ENCODE results near the gene HEPH. TPM values are rescaled to one million over a fixed set of nuclear protein-coding genes. Genes with fewer than 3 reads are reported as not detected.

Gene HEPH
- total RNA-seq, 2 experiments from 2014 or later: not detected

GRCh38 chrX:66162331-66162822 lies 1.7 kb upstream of the HEPH start:
- no peak overlapping the region for H3K27ac Mint-ChIP-seq
- Histone ChIP-seq H3K9me3 (ENCODE audit: control insufficient read depth in 1 of 2, insufficient read depth in 1 of 2, low read length in 2 of 2) (no peaks in the 10 kb centered on the region), H3K27ac (ENCODE audit: low read depth in 1 of 2, low read length in 2 of 2) (no peak overlapping the region), H3K27me3 (ENCODE audit: control insufficient read depth in 1 of 2, insufficient read depth in 2 of 2, low read length in 2 of 2) (no peaks in the 10 kb centered on the region), H3K36me3 (ENCODE audit: insufficient read depth, low read length) (no peaks in the 10 kb centered on the region), H3K4me3 (ENCODE audit: low read length) (no peak overlapping the region), H3K4me1 (ENCODE audit: insufficient read depth, low read length) (no peaks in the 10 kb centered on the region)
- H3K9me3 Mint-ChIP-seq: no peaks in the 10 kb centered on the region
- TF ChIP-seq CTCF (IDR thresholded peaks at IDR 0.05): no peak
- DNase-seq (no peak), ATAC-seq (ENCODE audit: poor library complexity) (no peak)
- H3K36me3 Mint-ChIP-seq (ENCODE audit: low read depth): no peaks in the 10 kb centered on the region
- ChIA-PET POLR2A (no interaction called here), CTCF (no interaction called here)
- no peak overlapping the region for H3K4me3 Mint-ChIP-seq
- H3K27me3 Mint-ChIP-seq: no peaks in the 10 kb centered on the region
- intact Hi-C loops (cut with DNase I, micrococcal nuclease): no loop called here
- no peaks in the 10 kb centered on the region for H3K4me1 Mint-ChIP-seq (ENCODE audit: low read depth)

- H3K4me1 ChIP-seq (ENCODE audit: insufficient read depth, low read length): no peaks in the 10 kb centered on the region
- H3K4me1 Mint-ChIP-seq (ENCODE audit: low read depth): no peaks in the 10 kb centered on the region
- CTCF ChIA-PET: no interaction called here
- no peaks in the 10 kb centered on the region for H3K9me3 ChIP-seq (ENCODE audit: control insufficient read depth in 1 of 2, insufficient read depth in 1 of 2, low read length in 2 of 2)
- intact Hi-C loops (cut with DNase I, micrococcal nuclease): no loop called here
- DNase-seq (no peak), ATAC-seq (ENCODE audit: poor library complexity) (no peak)
- no peaks in the 10 kb centered on the region for H3K9me3 Mint-ChIP-seq
- H3K27me3 ChIP-seq (ENCODE audit: control insufficient read depth in 1 of 2, insufficient read depth in 2 of 2, low read length in 2 of 2): no peaks in the 10 kb centered on the region
- H3K36me3 ChIP-seq (ENCODE audit: insufficient read depth, low read length): no peaks in the 10 kb centered on the region
- no peaks in the 10 kb centered on the region for H3K36me3 Mint-ChIP-seq (ENCODE audit: low read depth)
- no peak overlapping the region for H3K4me3 Mint-ChIP-seq
- H3K27ac Mint-ChIP-seq: no peak overlapping the region
- H3K27me3 Mint-ChIP-seq: no peaks in the 10 kb centered on the region
- TF ChIP-seq CTCF (IDR thresholded peaks at IDR 0.05): no peak
- POLR2A ChIA-PET: no interaction called here
- H3K4me3 ChIP-seq (ENCODE audit: low read length): no peak overlapping the region
- H3K27ac ChIP-seq (ENCODE audit: low read depth in 1 of 2, low read length in 2 of 2): no peak overlapping the region
Observed at GRCh38 chrX:66163447-66163846, 600 bp upstream of the HEPH start.

- no peaks in the 10 kb centered on the region for H3K36me3 Mint-ChIP-seq (ENCODE audit: low read depth)
- ATAC-seq (ENCODE audit: poor library complexity) (no peak), DNase-seq (no peak)
- TF ChIP-seq CTCF (IDR thresholded peaks at IDR 0.05): no peak
- no peak overlapping the region for H3K4me3 ChIP-seq (ENCODE audit: low read length)
- H3K4me3 Mint-ChIP-seq: no peak overlapping the region
- no peak overlapping the region for H3K27ac Mint-ChIP-seq
- ChIA-PET POLR2A (no interaction called here), CTCF (no interaction called here)
- no peaks in the 10 kb centered on the region for H3K4me1 Mint-ChIP-seq (ENCODE audit: low read depth)
- no peaks in the 10 kb centered on the region for H3K4me1 ChIP-seq (ENCODE audit: insufficient read depth, low read length)
- H3K27ac ChIP-seq (ENCODE audit: low read depth in 1 of 2, low read length in 2 of 2): no peak overlapping the region
- no peaks in the 10 kb centered on the region for H3K27me3 Mint-ChIP-seq
- no peaks in the 10 kb centered on the region for H3K9me3 ChIP-seq (ENCODE audit: control insufficient read depth in 1 of 2, insufficient read depth in 1 of 2, low read length in 2 of 2)
- intact Hi-C loops (cut with DNase I, micrococcal nuclease): no loop called here
- no peaks in the 10 kb centered on the region for H3K27me3 ChIP-seq (ENCODE audit: control insufficient read depth in 1 of 2, insufficient read depth in 2 of 2, low read length in 2 of 2)
- no peaks in the 10 kb centered on the region for H3K9me3 Mint-ChIP-seq
- no peaks in the 10 kb centered on the region for H3K36me3 ChIP-seq (ENCODE audit: insufficient read depth, low read length)
Observed at GRCh38 chrX:66164470-66164869, 423 bp downstream of the HEPH start.
